Fibroblast of the conjunctiva (primary cell): ENCODE data around the gene C10orf105.

Source experiments
- DNase-seq: peaks from one replicate; pipeline ENCODE4 v3.0.0-alpha.2; 2010; ENCODE audit warnings: low read depth

C10orf105 gene

DNA sequence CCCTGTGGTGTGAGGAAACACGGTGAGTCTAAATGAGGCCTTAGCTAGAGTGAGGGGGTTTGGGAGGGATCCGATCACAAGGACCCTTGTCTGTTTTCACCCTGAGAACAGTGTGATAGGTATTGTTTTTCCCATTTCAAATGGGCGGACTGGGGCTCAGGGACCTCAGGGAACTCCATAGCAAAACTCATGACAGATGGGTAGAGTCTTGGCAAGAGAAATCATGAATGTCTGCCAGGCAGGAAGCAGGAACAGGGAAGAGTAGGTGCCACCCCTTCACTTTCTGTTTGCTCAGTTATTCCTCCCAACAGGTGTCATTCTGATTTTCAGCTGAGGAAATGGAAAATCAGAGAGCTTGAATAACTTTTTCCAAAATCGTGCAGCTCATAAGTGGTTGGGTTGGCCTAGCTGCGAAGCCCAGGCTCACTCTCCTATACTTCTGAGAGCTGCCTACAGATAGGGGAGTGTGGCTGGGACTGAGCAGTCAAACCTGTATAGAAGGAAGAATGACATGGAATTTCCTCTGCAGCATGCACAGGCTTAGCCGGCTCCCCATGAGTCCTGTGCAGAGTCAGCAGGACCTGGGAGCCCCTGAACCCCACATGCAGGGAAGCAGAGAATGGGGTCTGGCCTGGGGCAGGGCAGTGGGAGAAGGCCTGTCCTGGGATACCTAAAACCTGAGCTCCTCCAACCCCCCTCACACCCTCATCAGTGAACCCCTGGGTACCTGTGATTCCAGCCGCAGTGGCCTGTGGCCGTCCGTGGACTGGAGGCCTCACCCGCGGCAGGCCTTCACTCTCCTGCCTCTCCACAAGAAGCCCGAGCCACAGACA, 17.6 kb upstream of the C10orf105 start:
- no peak for DNase-seq

DNA sequence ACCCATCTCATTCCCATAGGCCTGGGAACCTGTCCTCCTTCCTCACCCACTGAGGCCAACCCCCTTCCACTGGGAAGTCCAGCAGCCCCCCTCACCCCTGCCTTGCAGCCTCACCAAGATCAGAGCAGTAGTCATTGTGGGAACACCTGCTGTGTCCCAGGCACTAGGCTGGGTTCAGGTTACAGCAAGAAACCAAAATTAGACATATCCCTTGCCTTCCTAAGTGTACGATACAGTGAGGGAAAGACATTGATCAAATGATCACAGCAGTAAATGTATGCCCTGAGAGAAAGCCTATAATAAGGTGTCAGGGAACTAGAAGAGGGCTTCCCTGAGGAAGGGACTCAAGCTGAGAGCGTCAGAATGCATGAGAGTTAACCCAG, 17.0 kb upstream of the C10orf105 start:
- DNase-seq = no peak

DNA sequence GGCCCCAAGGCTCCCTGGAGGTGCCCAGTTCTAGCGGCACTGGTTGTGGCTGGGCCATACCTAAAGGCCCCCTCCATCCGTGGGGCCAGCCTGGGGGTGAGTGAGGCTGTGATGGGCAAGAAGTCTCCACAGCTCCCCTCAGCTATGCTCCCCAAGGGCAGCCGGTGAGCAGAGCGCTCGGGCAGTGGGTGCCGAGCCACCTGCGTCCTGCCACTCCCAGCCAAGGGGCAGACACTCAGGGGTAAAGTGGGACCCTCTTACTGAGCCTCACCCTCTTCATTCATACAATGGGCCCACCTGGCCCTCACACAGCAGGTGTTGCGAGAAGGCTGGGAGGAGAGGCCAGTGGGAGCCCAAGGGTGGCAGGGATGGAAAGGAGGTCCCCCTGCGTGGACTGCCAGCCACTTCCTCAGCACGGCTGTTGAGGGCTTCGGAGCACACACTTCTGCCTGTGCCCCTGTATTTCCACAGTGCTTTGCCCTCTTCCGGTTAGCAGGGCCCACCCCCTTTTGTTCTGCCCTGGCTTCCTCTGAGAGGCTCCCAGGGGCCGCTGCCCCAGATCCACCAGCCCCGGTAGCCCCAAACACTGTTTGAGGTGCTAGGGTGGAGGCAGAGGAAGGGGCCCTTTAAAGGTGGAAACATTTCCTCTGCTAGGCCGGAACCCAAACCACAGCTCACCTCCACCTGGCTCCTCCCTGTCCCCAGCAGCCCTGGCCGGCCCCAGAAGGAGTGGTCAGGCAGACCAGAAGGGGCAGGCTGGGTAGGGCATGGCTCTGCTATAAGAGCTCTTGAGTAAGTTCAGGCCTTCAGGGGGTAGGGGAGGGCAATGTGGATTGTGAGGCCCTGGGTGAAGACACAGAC, 16.4 kb upstream of the C10orf105 start:
- no peak for DNase-seq

DNA sequence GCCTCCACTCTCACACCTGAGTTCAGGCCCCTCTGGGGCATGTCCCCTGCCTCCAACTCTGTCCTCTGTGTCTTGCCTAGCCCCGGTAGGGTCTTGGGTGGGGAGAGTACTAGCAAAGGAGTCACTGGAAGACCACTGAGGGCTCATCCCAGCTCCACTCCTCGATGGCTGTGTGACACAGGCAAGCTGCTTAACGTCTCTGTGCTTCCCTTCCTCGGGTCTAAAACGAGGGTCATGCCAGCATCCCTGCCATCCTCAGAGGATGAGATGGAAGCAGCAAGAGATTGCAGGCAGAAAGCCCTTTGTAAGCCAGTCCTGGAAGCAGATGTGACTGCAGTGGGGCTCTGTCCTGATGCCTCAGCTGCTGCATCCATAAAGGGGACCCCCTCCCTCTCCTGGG, 15.2 kb upstream of the C10orf105 start:
- DNase-seq = no peak

DNA sequence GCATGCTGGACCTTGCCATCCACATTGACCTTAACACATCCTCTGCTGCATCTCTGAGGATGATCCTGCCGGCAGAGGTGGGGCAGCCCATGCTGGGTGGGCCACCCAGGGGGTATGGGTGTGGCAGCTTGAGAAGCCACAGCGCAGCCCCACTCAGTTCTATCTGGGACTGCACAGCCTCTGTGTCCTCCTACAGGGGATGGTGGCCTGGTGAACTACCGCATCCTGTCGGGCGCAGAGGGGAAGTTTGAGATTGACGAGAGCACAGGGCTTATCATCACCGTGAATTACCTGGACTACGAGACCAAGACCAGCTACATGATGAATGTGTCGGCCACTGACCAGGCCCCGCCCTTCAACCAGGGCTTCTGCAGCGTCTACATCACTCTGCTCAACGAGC, 12.2 kb upstream of the C10orf105 start:
- no peak for DNase-seq

DNA sequence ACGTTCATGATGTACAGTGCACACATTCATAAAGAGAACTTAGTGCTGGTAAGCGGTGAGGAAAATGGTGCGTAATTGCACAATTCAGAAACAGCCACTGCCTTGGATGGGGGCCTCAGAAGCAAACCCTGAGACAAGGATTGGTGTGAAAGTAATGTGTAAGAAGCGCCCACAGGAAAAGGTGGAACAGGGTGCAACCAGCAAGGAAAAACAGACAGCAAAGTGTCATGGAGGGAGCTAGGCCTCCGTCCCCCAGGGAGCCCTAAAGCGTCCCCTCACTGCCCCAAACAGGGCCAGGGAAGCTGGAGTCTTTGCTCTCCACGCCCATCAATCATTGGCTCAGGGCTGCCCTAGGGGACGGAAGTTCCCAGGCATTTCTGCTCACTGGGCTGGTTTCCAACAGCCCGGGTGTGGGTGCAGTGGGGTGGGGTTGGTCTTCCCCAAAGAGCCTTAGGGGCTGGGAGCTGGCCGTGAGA, 9.6 kb upstream of the C10orf105 start:
- DNase-seq = no peak

DNA sequence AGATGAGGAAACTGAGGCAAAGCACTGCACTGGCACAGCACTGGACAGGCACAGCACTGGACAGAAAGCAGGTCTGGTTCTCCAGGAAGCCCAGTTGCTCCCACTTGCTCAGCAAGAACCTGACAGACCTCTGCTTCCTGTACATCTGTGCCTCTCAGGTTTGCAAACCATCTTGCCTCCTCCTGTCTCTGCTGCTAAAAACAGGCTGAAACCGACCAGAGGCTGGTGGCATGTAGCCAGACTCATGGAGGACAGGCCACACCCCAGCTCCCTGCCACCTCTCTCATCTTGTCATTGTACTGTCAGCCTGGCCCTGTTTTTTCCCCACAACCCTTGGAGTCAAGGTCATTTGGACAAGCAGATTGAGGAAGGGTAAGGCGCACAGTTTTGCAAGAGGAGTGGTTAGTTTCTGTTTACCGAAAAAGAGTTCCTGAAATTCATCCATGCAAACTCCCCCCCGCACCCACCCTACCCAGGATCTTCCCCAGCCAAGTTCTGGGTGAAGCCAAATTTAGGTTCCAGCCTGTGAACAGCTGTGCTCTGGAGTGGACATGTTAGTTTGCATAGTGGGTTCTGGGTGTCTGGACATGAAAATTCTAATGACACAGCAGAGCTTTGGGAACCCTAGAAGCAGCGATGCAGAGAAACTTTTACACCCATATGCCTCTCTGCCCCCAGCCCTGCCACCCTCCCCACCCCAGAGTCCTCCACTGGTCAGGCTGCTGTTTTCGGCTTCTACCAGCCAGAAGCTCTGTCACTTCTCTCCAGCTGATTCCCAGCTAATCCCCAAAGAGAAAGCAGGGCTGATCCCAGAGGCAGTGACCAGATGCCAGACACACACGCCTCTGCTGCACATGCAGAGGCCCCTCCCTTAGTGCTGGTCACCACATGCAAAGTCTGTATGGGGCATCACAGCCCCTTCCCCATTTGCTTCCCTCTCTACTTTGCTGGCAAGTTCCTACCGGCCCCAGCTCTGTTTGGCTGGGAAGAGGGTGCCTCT, 8.5 kb upstream of the C10orf105 start:
- no peak for DNase-seq

DNA sequence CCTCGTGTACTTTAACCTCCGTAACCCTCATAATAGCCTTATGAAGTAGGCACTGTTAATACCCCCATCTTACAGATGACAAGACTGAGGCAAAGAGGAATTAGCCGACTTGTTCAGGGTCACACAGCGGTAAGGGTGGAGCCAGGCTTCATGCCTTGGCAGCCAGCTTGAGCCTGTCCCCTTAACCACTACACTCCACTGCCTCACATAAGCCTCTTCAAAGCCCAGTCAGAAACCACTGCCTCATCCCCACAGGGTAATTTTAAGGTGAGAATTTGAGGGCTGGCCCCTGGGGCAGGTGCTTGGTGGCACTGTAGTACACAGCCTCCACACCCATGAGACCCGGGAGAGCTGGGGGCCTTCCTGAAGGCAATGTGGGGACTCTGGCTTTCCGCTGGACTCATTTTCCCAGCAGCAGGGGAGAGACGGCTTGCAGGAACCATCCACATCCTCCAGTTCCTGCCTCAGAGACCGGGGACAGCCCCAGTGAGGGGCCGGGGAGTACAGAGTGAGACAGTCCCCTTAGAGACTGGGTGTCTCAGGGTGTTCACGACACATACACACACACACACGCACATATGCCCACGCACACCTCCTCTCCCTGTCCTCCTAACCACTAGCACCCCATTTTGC, 7.6 kb upstream of the C10orf105 start:
- DNase-seq = no peak

DNA sequence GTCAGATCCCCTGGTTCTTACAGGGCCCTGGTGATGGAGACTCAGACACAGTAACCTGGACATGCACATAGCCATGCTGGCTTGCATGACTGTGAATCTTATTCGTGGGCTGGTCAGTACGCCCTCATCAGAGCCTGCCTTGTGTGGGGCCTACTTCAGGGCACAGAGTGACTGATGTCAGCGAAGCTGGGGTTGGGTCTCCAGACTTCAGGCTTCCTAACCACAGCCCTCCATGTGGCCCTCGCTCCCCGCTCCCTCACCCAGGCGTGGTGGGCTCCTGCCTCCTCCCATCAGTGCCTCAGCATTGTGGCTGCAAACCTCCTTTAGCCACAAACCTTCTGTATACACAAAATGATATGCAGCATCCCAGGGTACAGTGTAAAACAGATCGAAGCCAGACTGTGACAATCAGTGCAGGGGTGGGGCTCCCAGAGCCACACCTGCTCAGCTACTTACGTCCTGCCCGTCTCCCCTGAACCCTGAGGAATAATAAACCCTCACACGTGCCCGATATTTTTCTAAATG, 7.1 kb upstream of the C10orf105 start:
- no peak for DNase-seq

DNA sequence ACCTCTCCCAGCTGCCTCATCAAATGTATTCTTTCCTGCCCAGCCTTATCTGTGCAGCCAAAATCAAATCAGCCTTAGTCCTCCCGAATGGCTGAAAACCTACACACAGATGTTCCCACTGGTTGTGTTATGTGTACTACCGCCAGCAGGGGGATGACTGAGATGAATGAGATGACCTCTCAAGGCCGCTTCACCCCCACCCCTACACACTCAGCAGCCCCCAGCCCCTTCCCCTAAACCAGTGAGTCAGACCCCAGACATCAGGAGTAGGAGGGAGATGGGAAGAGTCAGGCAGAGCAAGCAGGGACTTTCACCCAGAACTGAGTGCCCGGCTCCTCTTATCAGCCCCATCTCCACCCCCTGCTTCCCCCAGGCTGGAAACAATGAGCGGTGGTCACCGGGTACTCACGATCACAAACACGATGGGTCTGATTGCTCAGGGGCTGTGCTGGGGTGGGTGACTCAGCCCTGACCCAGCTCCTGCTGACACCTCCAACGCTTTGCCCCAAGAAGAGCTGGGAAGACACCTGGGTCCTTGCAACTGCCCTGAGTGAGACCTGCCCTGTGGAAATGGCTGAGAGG, 6.5 kb upstream of the C10orf105 start:
- DNase-seq = no peak

DNA sequence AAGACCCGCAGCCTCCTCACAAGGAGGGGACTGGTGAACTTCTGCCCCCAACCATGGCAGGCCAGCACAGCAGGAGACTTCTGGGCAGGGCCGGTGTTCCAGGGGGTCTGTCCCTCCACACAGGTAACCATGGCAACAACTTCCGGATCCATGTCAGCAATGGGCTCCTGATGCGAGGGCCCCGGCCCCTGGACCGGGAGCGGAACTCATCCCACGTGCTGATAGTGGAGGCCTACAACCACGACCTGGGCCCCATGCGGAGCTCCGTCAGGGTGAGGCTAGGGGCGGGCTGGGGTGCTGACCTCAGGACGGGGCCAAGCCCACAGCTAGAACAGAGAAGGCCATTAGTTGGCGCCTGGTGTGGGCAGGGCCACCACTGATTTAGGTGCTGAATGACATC, 5.7 kb upstream of the C10orf105 start:
- DNase-seq = no peak

DNA sequence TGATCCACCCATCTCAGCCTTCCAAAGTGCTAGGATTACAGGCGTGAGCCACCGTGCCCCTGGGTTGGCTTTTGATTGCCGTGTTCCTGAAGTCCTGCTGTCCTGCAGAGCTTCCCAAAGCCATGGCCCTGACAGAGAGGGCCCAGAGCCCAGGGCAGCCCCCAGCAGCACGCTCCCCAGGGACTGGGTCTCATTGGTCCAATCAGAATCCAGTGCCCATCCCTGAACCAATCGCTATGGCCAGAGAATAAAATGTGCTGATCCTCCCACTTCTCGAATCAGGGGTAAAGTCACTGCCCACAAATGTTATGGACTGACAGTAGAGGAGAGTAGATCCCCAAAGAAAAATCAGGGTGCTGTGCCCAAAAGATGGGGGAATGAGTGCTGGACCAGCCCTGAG, 5.0 kb upstream of the C10orf105 start:
- no peak for DNase-seq

DNA sequence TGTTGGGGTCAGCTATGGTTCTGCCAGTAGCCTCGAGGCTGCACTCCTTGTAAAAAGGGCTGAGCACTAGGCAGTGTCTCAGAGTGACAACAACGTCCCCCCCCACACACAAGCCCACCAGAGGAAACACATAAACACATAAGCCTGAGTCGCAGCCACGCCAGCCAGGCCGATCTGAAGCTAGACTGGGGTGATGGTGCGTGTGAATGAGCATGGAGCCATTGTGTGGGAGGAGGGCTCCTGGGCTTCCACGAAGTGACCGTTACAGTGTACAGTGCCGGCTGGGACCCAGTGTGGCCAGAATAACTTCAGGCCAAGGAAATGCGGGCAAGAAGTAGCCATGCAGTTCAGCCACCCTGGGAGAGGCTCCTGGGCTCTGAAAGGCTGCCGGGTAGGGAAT, 3.7 kb upstream of the C10orf105 start:
- no peak for DNase-seq

DNA sequence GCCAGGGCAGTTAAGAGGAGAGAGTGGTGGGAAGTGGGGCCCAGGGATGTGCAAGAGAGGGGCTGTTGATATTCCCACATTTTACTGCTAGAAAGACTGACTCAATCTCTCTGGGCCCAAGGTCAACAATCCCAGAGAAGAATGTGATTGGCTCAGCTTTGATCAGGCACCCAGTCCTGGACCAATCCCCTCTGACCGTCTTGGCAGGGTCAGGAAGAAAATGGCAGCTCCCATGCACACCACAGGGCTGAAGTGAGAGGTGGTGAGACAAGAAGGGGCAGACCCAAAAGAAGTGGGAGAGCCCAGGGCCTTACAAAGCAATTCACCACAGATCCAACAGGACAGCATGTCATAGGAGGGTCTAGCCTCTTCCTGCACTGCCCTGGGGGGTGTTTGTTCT, 3.3 kb upstream of the C10orf105 start:
- DNase-seq = no peak

DNA sequence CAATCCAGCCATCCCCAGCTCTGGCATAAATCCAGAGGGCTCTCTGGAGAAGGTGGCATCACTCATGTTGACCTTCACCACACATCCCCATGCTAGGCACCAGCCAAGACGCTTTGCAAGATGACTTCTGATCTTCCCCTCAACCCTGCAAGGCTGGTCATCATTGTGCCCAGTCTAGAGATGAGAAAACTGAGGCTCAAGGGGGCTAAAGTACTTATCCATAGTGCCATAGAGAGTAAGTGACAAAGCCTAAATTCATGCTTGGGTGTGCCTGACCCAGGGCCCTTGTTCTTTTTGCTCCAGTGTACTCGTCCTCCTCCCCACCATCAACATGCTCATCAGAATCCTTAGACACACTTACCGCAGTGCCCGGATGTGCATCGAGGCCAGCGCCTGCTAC, 1.7 kb upstream of the C10orf105 start:
- DNase-seq = no peak

DNA sequence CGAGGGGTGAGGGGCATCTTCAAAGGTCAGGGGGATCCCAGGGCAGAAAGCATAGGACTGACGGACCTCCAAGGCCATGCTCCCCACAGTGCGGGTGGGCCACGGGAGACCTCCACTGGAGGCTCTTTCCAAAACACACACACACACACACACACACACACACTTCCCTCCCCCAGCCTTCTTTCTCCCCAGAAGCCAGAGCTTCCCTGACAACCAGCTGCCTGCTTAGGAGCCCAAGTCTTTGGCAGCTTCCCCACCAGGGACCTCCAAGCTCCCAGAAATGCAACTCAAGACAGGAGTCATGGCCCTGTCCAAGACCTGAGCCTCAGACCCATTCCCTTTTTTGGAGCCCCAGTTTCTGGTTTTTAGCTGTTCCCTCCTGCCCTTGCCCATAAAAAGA, 710 bp upstream of the C10orf105 start:
- no peak for DNase-seq

DNA sequence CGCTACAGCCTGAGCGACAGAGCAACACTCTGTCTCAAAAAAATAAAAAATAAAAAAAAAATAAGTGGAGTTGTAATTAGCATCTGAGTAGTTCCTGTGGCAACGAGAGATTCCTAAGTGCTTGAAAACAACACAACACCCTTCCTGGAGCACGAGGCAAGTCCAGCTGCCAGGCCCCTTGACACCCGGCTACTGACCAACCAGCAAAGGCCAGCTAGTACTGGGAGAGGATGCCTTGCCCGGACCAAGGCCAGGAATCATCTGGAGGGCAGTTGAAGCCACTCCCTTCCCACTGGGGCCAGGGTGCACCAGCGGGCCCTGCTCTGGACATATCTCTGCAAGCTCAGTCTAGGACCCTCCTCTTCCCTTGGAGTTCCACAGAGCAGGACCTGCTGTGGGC, 536 bp downstream of the C10orf105 start:
- no peak for DNase-seq

DNA sequence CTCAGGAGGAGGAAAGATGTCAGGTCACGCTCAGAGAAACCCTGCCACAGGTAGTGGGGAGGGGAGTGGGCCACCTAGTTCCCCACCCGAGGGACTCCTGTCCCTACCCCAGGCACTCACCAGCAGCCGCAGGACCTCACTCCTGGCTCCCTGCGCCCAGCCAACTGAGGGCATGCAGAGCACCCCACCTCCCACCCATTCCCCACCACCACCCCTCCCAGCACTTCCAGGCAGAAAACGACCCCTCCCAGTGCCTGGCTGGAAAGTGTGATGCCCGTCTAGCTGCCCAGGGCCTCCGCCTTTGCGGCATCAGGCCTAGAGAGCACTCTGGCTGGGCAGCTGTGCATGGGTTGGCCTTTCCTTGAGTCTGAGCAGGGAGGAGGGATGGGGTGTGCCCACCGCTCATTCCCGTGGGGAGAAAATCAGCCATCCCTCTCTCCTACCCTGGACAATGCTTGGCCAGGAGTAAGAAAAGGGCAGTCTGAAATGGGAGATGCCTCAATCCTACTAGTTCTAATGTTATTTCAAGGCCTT, 1.3 kb downstream of the C10orf105 start:
- DNase-seq = no peak

DNA sequence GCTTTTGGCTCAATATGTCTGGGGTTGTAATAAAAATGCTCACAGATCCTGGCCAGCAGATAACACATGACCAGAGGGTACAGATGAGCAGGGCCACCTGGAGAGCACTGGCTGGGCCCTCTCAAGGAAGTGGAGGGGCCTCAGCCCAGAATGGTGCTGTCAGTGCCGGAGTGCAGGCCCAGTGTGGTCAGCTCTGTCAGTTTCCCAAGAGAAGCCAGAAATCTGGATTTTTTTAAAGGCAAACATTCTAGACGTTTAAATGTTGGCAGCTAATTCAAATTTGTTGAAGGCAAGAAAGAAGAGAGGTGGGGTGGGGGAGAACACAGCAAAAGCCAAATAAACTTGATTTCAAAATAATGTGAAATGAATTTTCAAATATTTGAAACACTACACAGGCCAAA, 2.0 kb downstream of the C10orf105 start:
- no peak for DNase-seq

DNA sequence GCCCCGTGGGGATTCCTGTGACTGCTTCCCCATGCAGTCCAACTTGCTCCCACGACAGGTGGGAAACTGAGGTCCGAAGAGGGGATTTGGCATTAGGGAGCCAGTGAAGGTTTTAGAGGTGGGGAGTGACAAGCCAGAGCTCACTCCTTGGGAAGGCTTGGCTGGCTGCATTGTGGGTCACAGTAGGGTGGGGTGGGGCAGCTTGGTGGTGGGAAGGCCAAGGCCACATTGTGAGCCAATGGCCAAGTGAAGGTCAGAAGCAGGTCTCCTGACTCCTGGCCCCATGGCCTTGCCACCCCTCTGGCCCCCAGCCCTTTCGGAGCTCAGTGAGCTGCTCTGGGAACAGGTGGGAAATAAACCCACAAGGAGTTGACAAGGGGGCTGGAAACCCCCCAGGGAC, 2.5 kb downstream of the C10orf105 start:
- DNase-seq = no peak

DNA sequence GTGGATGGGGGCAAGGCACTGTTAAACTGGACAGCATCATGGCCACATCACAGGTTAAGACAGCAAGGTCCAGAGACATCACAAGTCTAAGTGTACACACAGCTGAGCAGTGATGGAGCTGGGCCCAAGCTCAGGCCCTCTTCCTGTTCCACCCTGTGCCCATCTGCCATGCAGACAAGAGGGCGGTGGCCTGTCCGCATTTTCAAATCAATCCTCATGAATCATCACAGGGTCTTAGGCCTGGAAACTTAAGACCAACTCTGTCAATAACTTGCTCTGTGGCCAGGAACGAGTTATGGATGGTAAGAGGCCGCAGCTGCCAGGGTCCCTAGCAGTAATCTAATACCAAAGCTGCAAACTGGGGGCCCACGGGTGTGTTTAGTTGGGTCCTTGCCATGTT, 3.2 kb downstream of the C10orf105 start:
- no peak for DNase-seq
